Mesendoderm (in vitro differentiated cells): Measurements from ENCODE around the gene SESTD1.

Experiments used
- DNase-seq: peaks from one replicate; pipeline ENCODE4 v3.0.0; 2013
- H2AK5ac ChIP-seq: 2 replicates; pipeline ENCODE4 v1.6.1; 2013; ENCODE audit warnings: low read length, inconsistent platforms
- H2BK120ac ChIP-seq: 2 replicates; pipeline ENCODE4 v1.6.1; 2013; ENCODE audit warnings: low read depth, mild to moderate bottlenecking, low read length, moderate library complexity, mixed read lengths
- H2BK15ac ChIP-seq: replicated peaks from 2 replicates; pipeline ENCODE4 v1.6.1; 2013; ENCODE audit warnings: low read depth, mild to moderate bottlenecking, moderate library complexity
- H2BK5ac ChIP-seq: 2 replicates; pipeline ENCODE4 v1.6.1; 2013; ENCODE audit warnings: low read length, inconsistent platforms
- H3K18ac ChIP-seq: 2 replicates; pipeline ENCODE4 v1.6.1; 2013; ENCODE audit warnings: mild to moderate bottlenecking, low read length, mixed read lengths
- H3K23ac ChIP-seq: one replicate; pipeline ENCODE4 v1.6.1; 2013; ENCODE audit warnings: low read length
- H3K27ac ChIP-seq: 2 replicates; pipeline ENCODE4 v1.5.1; 2013; ENCODE audit warnings: low read depth, mild to moderate bottlenecking, inconsistent platforms, low read length, moderate library complexity
- H3K27me3 ChIP-seq: 2 replicates; pipeline ENCODE4 v1.6.1; 2013; ENCODE audit warnings: low read length, control low read depth, mild to moderate bottlenecking, inconsistent platforms; ENCODE audit not compliant: insufficient read depth, poor library complexity
- H3K36me3 ChIP-seq: 2 replicates; pipeline ENCODE4 v1.6.1; 2013; ENCODE audit warnings: low read length, inconsistent platforms; ENCODE audit not compliant: control insufficient read depth, insufficient read depth
- H3K4ac ChIP-seq: one replicate; pipeline ENCODE4 v1.6.1; 2013; ENCODE audit warnings: low read depth, mild to moderate bottlenecking, low read length, moderate library complexity
- H3K4me1 ChIP-seq: 2 replicates; pipeline ENCODE4 v1.6.1; 2013; ENCODE audit warnings: low read depth, low read length, inconsistent platforms; ENCODE audit not compliant: control insufficient read depth
- H3K4me2 ChIP-seq: 2 replicates; pipeline ENCODE4 v1.6.1; 2013; ENCODE audit warnings: low read length
- H3K4me3 ChIP-seq: 2 replicates; pipeline ENCODE4 v1.5.1; 2013; ENCODE audit warnings: mild to moderate bottlenecking, low read length
- H3K56ac ChIP-seq: one replicate; pipeline ENCODE4 v1.6.1; 2013; ENCODE audit warnings: low read length
- H3K79me1 ChIP-seq: 2 replicates; pipeline ENCODE4 v1.6.1; 2013; ENCODE audit warnings: low read length, inconsistent platforms
- H3K79me2 ChIP-seq: 2 replicates; pipeline ENCODE4 v1.6.1; 2013; ENCODE audit warnings: mild to moderate bottlenecking, low read length; ENCODE audit not compliant: control insufficient read depth, insufficient read depth
- H3K9ac ChIP-seq: 2 replicates; pipeline ENCODE4 v1.6.1; 2013; ENCODE audit warnings: low read length, inconsistent platforms
- H4K5ac ChIP-seq: one replicate; pipeline ENCODE4 v1.6.1; 2013; ENCODE audit warnings: low read length
- H4K8ac ChIP-seq: one replicate; pipeline ENCODE4 v1.6.1; 2013; ENCODE audit warnings: low read depth, mild to moderate bottlenecking, control low read depth, low read length, moderate library complexity
- WGBS: extraction: QIAGEN DNeasy Blood & Tissue Kit; methylation state at CpG from one replicate; pipeline ENCODE4 v1.1.7; 2013; ENCODE audit warnings: low lambda C conversion rate, missing lambda C conversion rate; ENCODE audit not compliant: insufficient coverage; ENCODE audit errors: extremely low coverage; 5-methylcytosine and 5-hydroxymethylcytosine counted together

SESTD1 gene

DNA sequence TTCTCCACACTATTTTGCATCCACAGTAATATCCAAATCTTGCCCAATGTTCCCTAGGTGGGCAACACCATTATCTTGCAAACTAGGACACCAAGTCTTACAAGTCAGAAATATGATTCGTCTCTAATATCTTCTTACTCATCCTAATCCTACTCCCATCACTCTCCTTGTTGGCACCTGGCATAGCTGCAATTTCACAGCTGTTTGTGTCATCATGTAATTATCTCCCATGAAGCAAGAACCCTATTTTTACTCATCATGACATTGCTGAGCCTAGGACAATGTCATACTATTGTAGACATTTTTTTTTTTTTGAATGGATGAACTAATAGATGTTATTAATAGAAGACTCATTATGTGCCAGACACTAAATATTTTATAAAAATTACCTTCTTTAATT, 123.4 kb downstream of the SESTD1 start:
- no peak for DNase-seq
- H2BK5ac ChIP-seq: no peak overlapping the region
- H4K8ac ChIP-seq: no peak overlapping the region
- no peak overlapping the region for H3K9ac ChIP-seq
- no peak overlapping the region for H4K5ac ChIP-seq
- H3K4ac ChIP-seq: no peak overlapping the region
- H2AK5ac ChIP-seq: no peak overlapping the region
- H3K27ac ChIP-seq: no peak overlapping the region
- H3K27me3 ChIP-seq: no peaks in the 10 kb centered on the region
- H3K18ac ChIP-seq: no peak overlapping the region
- H3K4me3 ChIP-seq: no peak overlapping the region
- no peaks in the 10 kb centered on the region for H3K4me1 ChIP-seq
- H3K79me2 ChIP-seq: no peaks in the 10 kb centered on the region
- H3K79me1 ChIP-seq: no peaks in the 10 kb centered on the region
- no peak overlapping the region for H3K4me2 ChIP-seq
- H3K56ac ChIP-seq: no peak overlapping the region
- H2BK120ac ChIP-seq: no peak overlapping the region
- no peak overlapping the region for H2BK15ac ChIP-seq
- no peak overlapping the region for H3K23ac ChIP-seq
- WGBS: no CpG with 5 or more reads among the region's 1 CpG
- no peaks in the 10 kb centered on the region for H3K36me3 ChIP-seq

DNA sequence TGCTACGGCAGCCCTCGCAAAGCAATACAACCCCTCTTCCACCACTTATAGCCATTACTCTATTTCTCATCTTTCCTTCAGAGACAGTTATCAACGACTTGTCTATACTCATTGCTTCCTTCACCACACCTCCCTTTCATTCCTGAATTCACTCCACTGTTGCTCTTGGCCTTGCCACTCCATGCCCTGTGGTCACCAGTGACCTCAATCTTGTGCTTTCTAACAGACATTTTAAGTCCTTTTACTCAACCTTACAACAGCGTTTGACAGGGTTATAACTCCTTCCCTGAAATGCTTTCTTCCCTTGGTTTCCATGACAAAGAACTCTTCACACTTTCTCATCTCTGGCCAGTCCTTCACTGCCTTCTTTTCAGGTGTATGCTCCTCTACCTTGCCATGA, 124.1 kb downstream of the SESTD1 start:
- H3K4me2 ChIP-seq: no peak overlapping the region
- no peaks in the 10 kb centered on the region for H3K36me3 ChIP-seq
- H3K79me2 ChIP-seq: no peaks in the 10 kb centered on the region
- H2BK120ac ChIP-seq: no peak overlapping the region
- H3K79me1 ChIP-seq: no peaks in the 10 kb centered on the region
- no peaks in the 10 kb centered on the region for H3K4me1 ChIP-seq
- WGBS: no CpG with 5 or more reads among the region's 4 CpGs
- no peak overlapping the region for H4K8ac ChIP-seq
- no peak overlapping the region for H3K9ac ChIP-seq
- H2BK5ac ChIP-seq: no peak overlapping the region
- H2BK15ac ChIP-seq: no peak overlapping the region
- no peak overlapping the region for H3K4ac ChIP-seq
- no peak overlapping the region for H3K27ac ChIP-seq
- H3K23ac ChIP-seq: no peak overlapping the region
- H2AK5ac ChIP-seq: no peak overlapping the region
- no peaks in the 10 kb centered on the region for H3K27me3 ChIP-seq
- H3K56ac ChIP-seq: no peak overlapping the region
- no peak overlapping the region for H3K4me3 ChIP-seq
- H4K5ac ChIP-seq: no peak overlapping the region
- DNase-seq: no peak
- no peak overlapping the region for H3K18ac ChIP-seq

DNA sequence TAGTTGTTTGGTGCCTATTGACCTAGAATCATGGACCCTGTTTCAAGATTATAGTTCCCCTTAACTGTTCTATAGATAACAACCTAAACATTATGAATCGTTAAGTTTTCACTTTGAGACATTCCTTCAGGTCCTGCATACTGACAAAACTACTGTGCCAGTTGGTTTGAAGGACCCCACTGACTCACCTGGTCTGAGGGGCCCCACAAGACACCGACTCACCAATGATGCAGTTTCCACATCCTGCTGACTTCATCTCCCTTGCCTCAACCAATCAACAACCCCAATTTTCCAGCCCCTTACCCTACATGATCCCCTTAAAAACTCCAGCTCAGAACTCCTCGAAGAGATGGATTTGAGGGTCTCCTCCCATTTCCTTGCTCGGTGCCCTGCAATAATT, 125.1 kb downstream of the SESTD1 start:
- Histone ChIP-seq H3K79me1 (no peaks in the 10 kb centered on the region), H3K79me2 (no peaks in the 10 kb centered on the region), H3K27ac (no peak overlapping the region), H2BK120ac (no peak overlapping the region), H3K4me2 (no peak overlapping the region), H2BK15ac (no peak overlapping the region), H4K5ac (no peak overlapping the region), H3K23ac (no peak overlapping the region), H3K36me3 (no peaks in the 10 kb centered on the region), H4K8ac (no peak overlapping the region), H3K4me1 (no peaks in the 10 kb centered on the region), H3K4ac (no peak overlapping the region), H2AK5ac (no peak overlapping the region), H2BK5ac (no peak overlapping the region), H3K9ac (no peak overlapping the region), H3K18ac (no peak overlapping the region), H3K56ac (no peak overlapping the region), H3K27me3 (no peaks in the 10 kb centered on the region), H3K4me3 (no peak overlapping the region)
- WGBS: no CpG with 5 or more reads among the region's 4 CpGs
- DNase-seq: no peak

DNA sequence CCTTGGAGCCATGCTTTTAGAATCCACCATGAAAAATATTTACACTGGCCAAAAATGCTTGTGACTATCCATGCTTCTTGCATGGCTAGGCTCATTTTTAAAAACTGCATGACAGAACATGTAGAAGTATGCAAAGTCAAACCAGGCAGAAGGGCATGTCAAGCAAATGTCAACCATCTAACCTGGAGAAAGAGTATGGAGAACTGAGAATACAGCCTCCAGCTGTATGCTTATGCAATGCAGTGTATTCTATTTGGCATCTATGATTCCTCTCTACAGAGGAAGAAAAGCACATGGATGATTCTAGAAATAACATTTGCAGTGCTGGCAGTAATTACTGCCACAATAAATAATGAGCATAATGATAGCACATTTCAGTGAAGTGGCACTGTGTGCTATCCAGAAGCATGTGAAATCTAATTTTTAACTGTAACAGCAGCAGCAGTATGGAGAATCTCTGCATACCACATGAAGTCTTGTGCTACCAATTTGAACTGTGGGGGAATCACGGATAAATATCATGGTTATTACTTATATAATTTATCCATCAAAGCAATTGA, 127.4 kb downstream of the SESTD1 start:
- H2AK5ac ChIP-seq: no peak overlapping the region
- no peak overlapping the region for H4K5ac ChIP-seq
- no peaks in the 10 kb centered on the region for H3K79me2 ChIP-seq
- H4K8ac ChIP-seq: no peak overlapping the region
- H3K79me1 ChIP-seq: no peaks in the 10 kb centered on the region
- no peaks in the 10 kb centered on the region for H3K4me1 ChIP-seq
- H2BK120ac ChIP-seq: no peak overlapping the region
- H3K27me3 ChIP-seq: no peaks in the 10 kb centered on the region
- no peak overlapping the region for H3K18ac ChIP-seq
- DNase-seq: no peak
- H3K56ac ChIP-seq: no peak overlapping the region
- H3K4me3 ChIP-seq: no peak overlapping the region
- H3K9ac ChIP-seq: no peak overlapping the region
- H3K4me2 ChIP-seq: no peak overlapping the region
- H3K23ac ChIP-seq: no peak overlapping the region
- no peaks in the 10 kb centered on the region for H3K36me3 ChIP-seq
- no peak overlapping the region for H3K4ac ChIP-seq
- WGBS: no CpG with 5 or more reads among the region's 1 CpG
- no peak overlapping the region for H2BK5ac ChIP-seq
- no peak overlapping the region for H2BK15ac ChIP-seq
- no peak overlapping the region for H3K27ac ChIP-seq

DNA sequence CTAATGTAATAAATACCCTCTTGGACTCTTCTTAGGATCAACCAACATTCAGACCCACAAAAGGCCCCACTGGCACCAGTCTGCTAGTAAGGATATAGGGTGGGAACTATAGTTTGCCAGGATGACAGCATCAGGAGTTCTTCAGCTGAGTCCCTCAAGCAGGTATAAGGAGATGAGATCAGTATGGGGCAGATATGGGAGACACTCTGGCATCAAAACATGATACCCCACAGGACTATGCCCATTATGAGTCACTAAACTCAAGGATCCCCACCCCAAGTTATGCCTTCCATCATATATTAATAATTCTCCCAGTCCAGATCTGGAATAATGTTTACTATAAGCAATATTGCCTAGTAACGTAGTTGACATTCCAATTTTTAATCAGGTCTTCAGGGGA, 131.6 kb downstream of the SESTD1 start:
- H3K36me3 ChIP-seq: no peaks in the 10 kb centered on the region
- no peak overlapping the region for H3K27ac ChIP-seq
- H3K4me2 ChIP-seq: no peak overlapping the region
- H3K9ac ChIP-seq: no peak overlapping the region
- no peak overlapping the region for H4K5ac ChIP-seq
- H3K18ac ChIP-seq: no peak overlapping the region
- no peak overlapping the region for H4K8ac ChIP-seq
- no peak overlapping the region for H3K56ac ChIP-seq
- no peaks in the 10 kb centered on the region for H3K79me1 ChIP-seq
- no peak overlapping the region for H2BK120ac ChIP-seq
- H3K27me3 ChIP-seq: no peaks in the 10 kb centered on the region
- H3K4me3 ChIP-seq: no peak overlapping the region
- no peaks in the 10 kb centered on the region for H3K79me2 ChIP-seq
- no peak overlapping the region for H2BK5ac ChIP-seq
- no CpG with 5 or more reads among the region's 1 CpG for WGBS
- DNase-seq: no peak
- no peaks in the 10 kb centered on the region for H3K4me1 ChIP-seq
- H3K23ac ChIP-seq: no peak overlapping the region
- no peak overlapping the region for H2AK5ac ChIP-seq
- H3K4ac ChIP-seq: no peak overlapping the region
- no peak overlapping the region for H2BK15ac ChIP-seq

DNA sequence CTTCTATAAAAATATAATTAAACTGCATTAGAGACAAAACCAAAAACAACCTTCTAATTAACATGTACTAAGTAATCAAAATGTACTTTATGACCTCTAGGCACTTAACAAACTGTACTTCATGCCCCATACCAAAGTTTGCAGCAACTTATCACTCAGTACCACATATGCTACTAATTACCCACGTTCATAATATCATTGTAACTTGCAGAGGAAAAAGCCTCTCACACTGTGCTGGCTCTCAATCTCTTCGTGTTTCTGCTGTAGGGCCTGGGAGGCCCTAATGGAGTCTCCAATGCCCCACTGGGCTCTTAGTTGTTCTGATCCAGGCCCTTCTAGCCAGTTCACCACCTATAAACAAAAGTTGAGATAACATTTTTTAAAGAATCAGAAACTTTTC, 132.6 kb downstream of the SESTD1 start:
- Histone ChIP-seq H2BK120ac (no peak overlapping the region), H3K27ac (no peak overlapping the region), H4K8ac (no peak overlapping the region), H2BK5ac (no peak overlapping the region), H3K27me3 (no peaks in the 10 kb centered on the region), H2AK5ac (no peak overlapping the region), H3K4me1 (no peaks in the 10 kb centered on the region), H3K79me1 (no peaks in the 10 kb centered on the region), H3K4me2 (no peak overlapping the region), H3K56ac (no peak overlapping the region), H3K9ac (no peak overlapping the region), H3K18ac (no peak overlapping the region), H3K23ac (no peak overlapping the region), H2BK15ac (no peak overlapping the region), H3K36me3 (no peaks in the 10 kb centered on the region), H3K4ac (peak overlapping the region; percentile 31), H3K79me2 (no peaks in the 10 kb centered on the region), H4K5ac (no peak overlapping the region), H3K4me3 (no peak overlapping the region)
- WGBS: no CpG with 5 or more reads among the region's 2 CpGs
- no peak for DNase-seq
